Measurements from ENCODE around the gene TNFRSF1B. TPM values are rescaled to one million over a fixed set of nuclear protein-coding genes. Genes with fewer than 3 reads are reported as not detected.
A peak's percentile ranks its signal among the peaks of the same experiment; 100 is the strongest.

Gene TNFRSF1B
- total and polyA plus RNA-seq, 2 experiments from 2014 or later = 0.91 to 4.1 TPM

- H3K4me3 Mint-ChIP-seq = no peak overlapping the region
- TF ChIP-seq STAT1 (IDR thresholded peaks at IDR 0.05; ENCODE audit: unreplicated experiment) (no peak), ZNF462 (CRISPR knock-in tag; IDR thresholded peaks at IDR 0.05) (no peak)
- no peaks in the 10 kb centered on the region for H3K9me3 Mint-ChIP-seq
- no peak for DNase-seq (ENCODE audit: low spot score)
- no peak overlapping the region for H3K27ac Mint-ChIP-seq
- Histone ChIP-seq H3F3A (replicated peaks; ENCODE audit: low read depth) (no peaks in the 10 kb centered on the region), H3K4me2 (no peak overlapping the region), H3K4me3 (no peak overlapping the region), H2AFZ (no peak overlapping the region), H3K36me3 (ENCODE audit: insufficient read depth) (no peaks in the 10 kb centered on the region; the same call in 1 of the 2 replicates), H3K27me3 (ENCODE audit: insufficient read depth) (peaks cover 38% of the 10 kb centered on the region), H4K20me1 (replicated peaks; ENCODE audit: insufficient read depth) (no peaks in the 10 kb centered on the region), H3K9me2 (ENCODE audit: insufficient read depth) (no peaks in the 10 kb centered on the region), H3K27ac (ENCODE audit: low read depth) (no peak overlapping the region), H3K4me1 (ENCODE audit: insufficient read depth) (no peaks in the 10 kb centered on the region; the same call in 1 of the 2 replicates), H3K79me2 (replicated peaks; ENCODE audit: insufficient read depth) (no peaks in the 10 kb centered on the region)
- H3K4me1 Mint-ChIP-seq = peaks cover 12% of the 10 kb centered on the region; the same call in 2 of the 3 replicates
- no peaks in the 10 kb centered on the region for H3K36me3 Mint-ChIP-seq (ENCODE audit: low read depth)
- no peak for ATAC-seq
- H3K27me3 Mint-ChIP-seq (ENCODE audit: insufficient read depth, low read depth, poor library complexity) = peaks cover 21% of the 10 kb centered on the region
Measured at GRCh38 chr1:12165342-12165741, 1.4 kb upstream of the TNFRSF1B start.

- Mint-ChIP-seq H3K9me3 (no peaks in the 10 kb centered on the region), H3K36me3 (ENCODE audit: low read depth) (no peaks in the 10 kb centered on the region; the same call in 2 of the 3 replicates), H3K4me1 (peaks cover 12% of the 10 kb centered on the region; the same call in 2 of the 3 replicates), H3K27me3 (ENCODE audit: insufficient read depth, low read depth, poor library complexity) (peaks cover 24% of the 10 kb centered on the region), H3K4me3 (peak overlapping the region; percentile 59), H3K27ac (no peak overlapping the region)
- no peaks in the 10 kb centered on the region; the same call in 1 of the 2 replicates for H3K36me3 ChIP-seq (ENCODE audit: insufficient read depth)
- DNase-seq (ENCODE audit: low spot score) (no peak), ATAC-seq (peak; percentile 44)
- H3K4me1 ChIP-seq (ENCODE audit: insufficient read depth) = no peaks in the 10 kb centered on the region; the same call in 1 of the 2 replicates
- H4K20me1 ChIP-seq (replicated peaks; ENCODE audit: insufficient read depth) = no peaks in the 10 kb centered on the region
- H3K79me2 ChIP-seq (replicated peaks; ENCODE audit: insufficient read depth) = no peaks in the 10 kb centered on the region
- H3K4me3 ChIP-seq = peak overlapping the region; percentile 52; the same call in 1 of the 2 replicates
- H3K9me2 ChIP-seq (ENCODE audit: insufficient read depth) = no peaks in the 10 kb centered on the region
- H3K4me2 ChIP-seq = peak overlapping the region; percentile 74; the same call in 1 of the 2 replicates
- no peaks in the 10 kb centered on the region for H3F3A ChIP-seq (replicated peaks; ENCODE audit: low read depth)
- H3K27me3 ChIP-seq (ENCODE audit: insufficient read depth) = peaks cover 38% of the 10 kb centered on the region
- H3K27ac ChIP-seq (ENCODE audit: low read depth) = no peak overlapping the region
- H2AFZ ChIP-seq = peak overlapping the region; percentile 78; the same call in 1 of the 2 replicates
- TF ChIP-seq NANOG (IDR thresholded peaks at IDR 0.05; ENCODE audit: borderline replicate concordance) (no peak), ZNF114 (CRISPR knock-in tag; IDR thresholded peaks at IDR 0.05) (no peak), CREB1 (CRISPR knock-in tag; IDR thresholded peaks at IDR 0.05; ENCODE audit: low read depth) (no peak), JUNB (IDR thresholded peaks at IDR 0.05; ENCODE audit: unreplicated experiment) (no peak), ZNF331 (CRISPR knock-in tag; IDR thresholded peaks at IDR 0.05; ENCODE audit: low read depth) (no peak), EZH2phosphoT487 (IDR thresholded peaks at IDR 0.05; ENCODE audit: unreplicated experiment) (no peak), STAT1 (IDR thresholded peaks at IDR 0.05; ENCODE audit: unreplicated experiment) (no peak)
- TF ChIP-seq, protein P1, sequence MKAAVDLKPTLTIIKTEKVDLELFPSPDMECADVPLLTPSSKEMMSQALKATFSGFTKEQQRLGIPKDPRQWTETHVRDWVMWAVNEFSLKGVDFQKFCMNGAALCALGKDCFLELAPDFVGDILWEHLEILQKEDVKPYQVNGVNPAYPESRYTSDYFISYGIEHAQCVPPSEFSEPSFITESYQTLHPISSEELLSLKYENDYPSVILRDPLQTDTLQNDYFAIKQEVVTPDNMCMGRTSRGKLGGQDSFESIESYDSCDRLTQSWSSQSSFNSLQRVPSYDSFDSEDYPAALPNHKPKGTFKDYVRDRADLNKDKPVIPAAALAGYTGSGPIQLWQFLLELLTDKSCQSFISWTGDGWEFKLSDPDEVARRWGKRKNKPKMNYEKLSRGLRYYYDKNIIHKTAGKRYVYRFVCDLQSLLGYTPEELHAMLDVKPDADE (IDR thresholded peaks at IDR 0.05) = no peak
Measured at GRCh38 chr1:12167493-12168429, 970 bp downstream of the TNFRSF1B start.

All from GM23338 (cell line).